SJSA1 (cell line): ENCODE results near the gene EXOC4. TPM values are rescaled to one million over a fixed set of nuclear protein-coding genes. Genes with fewer than 3 reads are reported as not detected.

Experiments used
- DNase-seq, 2 experiments: peaks; one replicate each; pipeline ENCODE4 v3.0.0-alpha.2; 2015 to 2020; ENCODE audit warnings: low spot score in 2 of 2, low read depth in 1 of 2
- H3K27ac ChIP-seq: fragments of 250-450 bp; sonication (Bioruptor Pico); 2 replicates; pipeline ENCODE4 v1.5.1; 2020; ENCODE audit warnings: mild to moderate bottlenecking, moderate library complexity
- H3K27me3 ChIP-seq: fragments of 250-450 bp; sonication (Bioruptor Pico); replicated peaks from 2 replicates; pipeline ENCODE4 v1.5.1; 2020; ENCODE audit warnings: mild to moderate bottlenecking, moderate library complexity
- H3K36me3 ChIP-seq: fragments of 250-450 bp; sonication (Bioruptor Pico); 2 replicates; pipeline ENCODE4 v1.5.1; 2020; ENCODE audit warnings: mild to moderate bottlenecking
- H3K4me1 ChIP-seq: fragments of 250-450 bp; sonication (Bioruptor Pico); replicated peaks from 2 replicates; pipeline ENCODE4 v1.6.1; 2021; ENCODE audit warnings: mild to moderate bottlenecking
- H3K4me3 ChIP-seq: fragments of 250-450 bp; sonication (Bioruptor Pico); 2 replicates; pipeline ENCODE4 v1.5.1; 2020; ENCODE audit warnings: mild to moderate bottlenecking
- H3K9me3 ChIP-seq: fragments of 250-450 bp; sonication (Bioruptor Pico); replicated peaks from 2 replicates; pipeline ENCODE4 v1.5.1; 2020; ENCODE audit warnings: mild to moderate bottlenecking
- total RNA-seq: library from RNA; depleted of rRNA; stranded (reverse); fragments of >200 nt; shearing (Covaris generic); gene quantifications from 2 replicates; pipeline ENCODE4 v1.2.3, GENCODE V29; 2014

The EXOC4 gene
- total RNA-seq, 1 experiment from 2014 or later, result 38.5 TPM

DNA sequence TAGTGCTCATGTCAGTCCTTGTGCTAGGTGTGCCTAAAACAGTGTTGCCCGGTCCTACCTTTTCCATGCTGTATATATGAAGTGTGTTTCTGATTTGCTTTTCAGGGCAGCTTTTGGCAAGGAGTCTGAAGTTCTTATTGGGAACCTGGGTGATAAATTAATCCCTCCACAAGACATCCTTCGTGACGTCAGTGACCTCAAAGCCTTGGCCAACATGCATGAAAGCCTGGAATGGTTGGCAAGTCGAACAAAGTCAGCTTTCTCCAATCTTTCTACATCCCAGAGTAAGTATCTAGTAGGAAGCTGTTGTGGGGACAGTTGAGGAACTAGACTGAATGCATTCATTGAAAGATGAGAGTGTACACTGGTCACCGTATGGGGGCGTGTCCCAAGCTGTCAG, 684.9 kb downstream of the EXOC4 start:
- H3K27ac ChIP-seq, result no peak overlapping the region
- H3K27me3 ChIP-seq, result no peaks in the 10 kb centered on the region
- H3K9me3 ChIP-seq, result no peaks in the 10 kb centered on the region
- H3K4me3 ChIP-seq, result no peak overlapping the region
- no peak for DNase-seq
- peaks cover 6% of the 10 kb centered on the region for H3K4me1 ChIP-seq
- no peaks in the 10 kb centered on the region for H3K36me3 ChIP-seq

DNA sequence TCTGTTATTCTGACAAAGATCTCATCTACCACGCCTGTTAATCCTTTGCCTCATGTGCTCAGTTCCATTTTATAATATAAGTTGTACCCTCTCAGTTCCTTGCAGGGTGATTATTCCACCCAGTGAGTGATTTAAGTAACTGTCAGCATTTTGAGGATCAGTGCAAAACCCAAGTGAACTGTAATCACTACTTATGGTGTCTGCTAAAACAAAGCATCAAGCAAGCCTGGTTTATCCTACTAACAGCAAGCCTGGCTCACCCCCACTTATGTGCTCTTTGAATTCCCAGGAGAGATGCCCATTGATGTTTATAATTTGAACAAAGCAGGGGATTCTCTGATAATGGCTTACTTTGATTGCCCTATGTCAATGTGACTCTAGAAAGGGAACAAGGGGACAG, 687.5 kb downstream of the EXOC4 start:
- no peak for DNase-seq
- H3K4me3 ChIP-seq, result no peak overlapping the region
- H3K27ac ChIP-seq, result no peak overlapping the region

DNA sequence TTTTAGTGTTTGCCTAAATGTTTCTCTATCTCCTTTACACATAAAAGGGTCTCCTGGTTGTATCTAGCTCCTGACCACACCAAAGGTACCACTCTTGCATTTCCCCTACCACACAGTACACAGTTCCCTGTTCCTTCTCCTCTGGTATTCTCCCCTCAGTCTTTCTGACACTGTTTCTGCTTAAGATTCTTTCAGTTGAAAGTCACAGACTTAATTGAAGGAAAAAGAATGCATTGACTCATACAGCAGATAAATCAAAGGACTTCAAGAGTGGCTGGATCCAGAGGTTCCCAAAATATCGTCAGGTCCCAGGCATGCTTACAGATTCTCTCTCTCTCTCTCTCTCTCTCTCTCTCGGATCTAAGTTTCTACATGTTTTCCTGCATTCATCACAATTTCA, 688.6 kb downstream of the EXOC4 start:
- no peak for DNase-seq
- no peaks in the 10 kb centered on the region for H3K27me3 ChIP-seq
- H3K4me3 ChIP-seq, result no peak overlapping the region
- no peaks in the 10 kb centered on the region; the same call in 1 of the 2 replicates for H3K4me1 ChIP-seq
- no peak overlapping the region for H3K27ac ChIP-seq
- H3K9me3 ChIP-seq, result no peaks in the 10 kb centered on the region
- no peaks in the 10 kb centered on the region for H3K36me3 ChIP-seq

More for the DNA sequence above, 687.5 kb downstream of the EXOC4 start:
- H3K36me3 ChIP-seq, result no peaks in the 10 kb centered on the region
- H3K27me3 ChIP-seq, result no peaks in the 10 kb centered on the region
- no peaks in the 10 kb centered on the region for H3K9me3 ChIP-seq
- H3K4me1 ChIP-seq, result peaks cover 6% of the 10 kb centered on the region

DNA sequence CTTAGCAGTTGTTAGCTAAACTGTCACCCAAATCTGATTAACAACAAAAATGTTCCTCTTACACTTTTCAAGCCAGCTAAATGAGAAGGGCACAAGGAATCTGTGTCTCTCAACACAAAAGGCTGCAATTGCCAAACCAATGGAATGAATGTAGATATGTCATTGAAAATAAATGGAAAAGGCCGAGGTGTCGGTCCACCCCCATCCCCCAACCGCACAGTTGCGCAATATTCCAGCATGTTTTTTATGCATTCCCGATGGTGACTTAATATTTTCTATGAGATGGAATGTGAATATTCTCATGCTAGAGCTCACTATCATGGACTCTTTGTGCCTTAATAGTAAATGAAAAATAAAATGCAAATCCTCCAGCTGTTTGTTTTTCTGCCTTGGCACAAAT, 692.6 kb downstream of the EXOC4 start:
- H3K27me3 ChIP-seq, result no peaks in the 10 kb centered on the region
- no peaks in the 10 kb centered on the region for H3K4me1 ChIP-seq
- no peaks in the 10 kb centered on the region for H3K9me3 ChIP-seq
- no peaks in the 10 kb centered on the region for H3K36me3 ChIP-seq
- H3K4me3 ChIP-seq, result no peak overlapping the region
- no peak for DNase-seq
- no peak overlapping the region for H3K27ac ChIP-seq

DNA sequence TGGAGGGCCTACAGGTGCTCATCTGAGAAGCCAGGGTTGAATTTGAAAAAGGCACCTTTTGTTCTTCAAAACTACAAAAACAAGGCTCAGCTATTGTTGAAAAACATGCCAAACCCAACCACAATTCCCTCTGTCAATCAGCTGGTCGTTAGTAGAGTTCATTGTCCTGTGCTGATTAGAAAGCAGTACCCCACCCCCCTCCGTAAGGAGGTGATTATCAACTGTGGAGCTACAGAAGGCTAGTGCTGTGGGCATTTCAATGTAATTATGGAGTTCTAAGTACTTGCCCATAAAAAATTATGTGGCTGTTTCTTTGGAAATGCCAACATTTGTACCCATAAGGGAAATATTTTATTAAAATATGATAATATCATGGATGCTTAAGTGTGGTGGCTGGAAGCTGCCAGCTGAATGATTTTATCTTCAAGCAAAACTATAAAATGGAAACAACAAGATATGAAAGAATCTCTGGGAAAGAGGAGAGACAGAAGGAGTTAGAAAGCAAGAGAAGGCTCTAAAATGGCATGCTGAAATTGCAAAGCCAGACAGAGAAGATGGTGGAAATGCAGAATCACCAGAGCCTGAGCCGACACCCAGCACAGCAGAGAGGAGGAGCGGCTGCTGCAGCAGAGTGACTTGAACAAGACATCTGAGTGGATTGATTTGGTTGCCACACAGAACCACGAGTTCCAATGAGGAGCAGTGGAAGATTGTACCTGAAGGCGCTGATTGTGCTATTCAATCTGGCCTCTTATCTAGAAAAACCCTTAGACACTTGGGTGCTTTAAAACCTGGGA, 694.8 kb downstream of the EXOC4 start:
- Histone ChIP-seq H3K36me3 (no peaks in the 10 kb centered on the region), H3K4me1 (no peaks in the 10 kb centered on the region), H3K27ac (no peak overlapping the region)

DNA sequence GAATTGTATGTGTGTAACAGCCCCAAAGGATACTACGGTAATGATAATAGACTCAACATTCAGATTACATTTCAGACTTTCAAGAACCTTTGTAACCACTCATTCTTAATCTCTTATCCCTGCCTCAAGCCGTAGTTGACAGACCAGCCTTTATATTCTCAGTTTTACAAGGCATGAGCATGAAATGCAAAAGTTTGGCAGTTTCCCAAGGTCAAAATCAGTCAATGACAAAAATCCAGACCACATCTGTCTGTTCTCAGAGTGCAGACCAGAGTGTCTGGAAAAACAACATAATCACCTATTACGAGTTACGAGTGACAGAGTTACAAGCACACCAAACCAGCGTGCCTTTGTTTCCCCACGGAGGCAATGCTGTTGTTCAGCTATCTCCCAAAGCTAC, 695.7 kb downstream of the EXOC4 start:
- Histone ChIP-seq H3K27ac (no peak overlapping the region), H3K9me3 (no peaks in the 10 kb centered on the region), H3K36me3 (no peaks in the 10 kb centered on the region), H3K4me3 (no peak overlapping the region), H3K27me3 (no peaks in the 10 kb centered on the region), H3K4me1 (no peaks in the 10 kb centered on the region)
- DNase-seq, result no peak

More for the DNA sequence above, 694.8 kb downstream of the EXOC4 start:
- Histone ChIP-seq H3K27me3 (no peaks in the 10 kb centered on the region), H3K9me3 (no peaks in the 10 kb centered on the region), H3K4me3 (no peak overlapping the region)
- DNase-seq, result no peak

DNA sequence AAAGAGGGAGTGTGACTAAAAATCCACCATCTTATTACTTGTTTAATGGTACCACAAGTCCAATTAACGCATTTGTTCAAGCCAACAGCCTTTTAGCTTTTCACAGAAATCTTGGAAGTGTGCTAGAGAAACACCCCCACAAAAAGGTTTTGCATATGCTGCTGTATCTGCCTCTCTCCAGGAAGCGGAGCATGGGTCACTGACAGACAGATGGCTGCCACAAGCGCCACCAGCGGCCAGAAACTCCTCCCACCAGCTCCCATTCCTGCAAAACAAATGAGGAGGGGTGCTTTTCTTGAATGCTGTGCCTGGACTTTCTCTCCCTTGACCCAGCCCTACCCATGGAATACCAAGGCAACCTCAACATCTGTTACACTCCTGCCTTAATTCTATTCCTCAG, 698.0 kb downstream of the EXOC4 start:
- Histone ChIP-seq H3K4me1 (no peaks in the 10 kb centered on the region), H3K27me3 (no peaks in the 10 kb centered on the region), H3K36me3 (no peaks in the 10 kb centered on the region), H3K9me3 (no peaks in the 10 kb centered on the region), H3K27ac (no peak overlapping the region), H3K4me3 (no peak overlapping the region)
- no peak for DNase-seq

DNA sequence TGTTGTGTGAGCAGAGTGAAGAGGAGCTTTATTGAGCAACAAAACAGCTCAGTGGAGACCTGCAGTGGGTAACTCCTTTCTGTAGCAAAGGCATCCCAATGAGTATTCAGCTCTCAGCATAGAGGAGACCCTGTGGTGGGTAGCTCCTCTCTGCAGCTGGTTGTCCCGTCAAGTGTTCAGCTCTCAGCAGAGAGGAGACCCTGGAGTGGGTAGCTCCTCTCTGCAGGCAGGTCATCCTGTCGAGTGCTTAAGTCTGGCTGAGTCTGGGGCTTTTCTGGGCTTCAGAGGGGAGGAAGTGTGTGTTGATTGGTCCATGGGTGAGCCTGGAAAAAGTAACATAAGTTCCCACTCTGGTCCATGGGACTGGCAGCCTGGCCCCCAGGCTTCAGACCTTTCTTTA, 702.3 kb downstream of the EXOC4 start:
- Histone ChIP-seq H3K9me3 (no peaks in the 10 kb centered on the region), H3K27me3 (no peaks in the 10 kb centered on the region), H3K4me1 (no peaks in the 10 kb centered on the region), H3K4me3 (no peak overlapping the region), H3K36me3 (no peaks in the 10 kb centered on the region), H3K27ac (no peak overlapping the region)
- no peak for DNase-seq

DNA sequence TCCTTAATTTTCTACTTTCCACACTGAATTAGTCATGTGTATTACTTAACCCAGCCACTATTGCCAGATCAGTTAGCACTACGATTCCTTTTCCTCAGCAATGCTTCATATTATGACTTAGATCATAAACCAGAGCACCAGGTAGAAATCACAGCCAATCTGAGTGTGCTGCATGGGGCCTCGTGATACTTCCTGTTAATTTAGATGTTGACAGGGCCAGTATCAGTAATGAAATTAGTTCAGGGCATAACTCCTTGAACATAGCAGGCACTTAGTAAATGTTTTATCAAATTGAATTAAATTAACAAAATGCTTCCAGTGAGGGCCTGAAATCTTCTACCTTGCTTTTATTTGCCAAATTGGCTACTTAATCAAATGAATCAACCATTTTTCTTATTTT, 705.0 kb downstream of the EXOC4 start:
- no peak overlapping the region for H3K27ac ChIP-seq
- no peaks in the 10 kb centered on the region for H3K27me3 ChIP-seq
- H3K4me1 ChIP-seq, result no peaks in the 10 kb centered on the region
- DNase-seq, result no peak
- H3K9me3 ChIP-seq, result no peaks in the 10 kb centered on the region
- no peaks in the 10 kb centered on the region for H3K36me3 ChIP-seq
- no peak overlapping the region for H3K4me3 ChIP-seq

DNA sequence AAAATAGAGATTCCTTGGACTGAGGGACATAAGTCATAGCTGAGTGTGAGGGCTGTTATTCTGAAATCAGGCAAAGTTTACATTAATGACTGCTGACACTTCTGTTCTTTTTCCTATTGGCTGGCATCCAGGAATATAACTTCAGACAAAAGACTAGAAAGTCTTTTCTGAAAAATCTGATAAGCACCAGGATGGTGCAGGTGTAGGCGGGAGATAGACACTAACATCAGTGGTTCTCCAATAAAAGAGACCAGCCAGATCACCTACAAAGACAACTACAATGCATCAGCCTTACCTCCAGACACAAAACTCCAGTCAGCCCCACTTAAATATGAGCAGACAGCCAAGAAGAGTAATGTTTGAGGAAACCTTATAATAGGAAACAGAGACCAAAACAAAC, 705.9 kb downstream of the EXOC4 start:
- no peak for DNase-seq
- Histone ChIP-seq H3K27me3 (no peaks in the 10 kb centered on the region), H3K4me1 (no peaks in the 10 kb centered on the region), H3K36me3 (no peaks in the 10 kb centered on the region), H3K4me3 (no peak overlapping the region), H3K27ac (no peak overlapping the region), H3K9me3 (no peaks in the 10 kb centered on the region)

DNA sequence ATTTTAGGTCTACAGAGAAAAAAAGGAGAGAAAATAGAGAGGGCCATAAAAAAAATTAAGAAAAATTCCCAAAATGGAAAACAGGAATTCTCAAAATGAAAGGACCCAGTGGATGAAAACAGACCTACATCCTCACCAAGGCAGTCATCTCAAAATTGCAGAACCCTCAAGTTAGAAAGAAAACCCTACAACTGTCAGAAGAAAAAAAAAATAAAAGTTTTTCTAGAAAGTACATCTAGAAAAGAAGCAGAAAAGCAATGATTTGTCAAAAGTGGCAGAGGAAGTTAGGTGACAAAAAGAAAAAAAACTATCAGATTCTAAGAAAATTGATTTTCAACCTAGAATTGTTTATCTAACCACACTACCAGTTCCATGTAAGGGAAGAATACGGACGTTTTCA, 706.6 kb downstream of the EXOC4 start:
- no peaks in the 10 kb centered on the region for H3K4me1 ChIP-seq
- no peak overlapping the region for H3K27ac ChIP-seq
- no peaks in the 10 kb centered on the region for H3K9me3 ChIP-seq
- H3K27me3 ChIP-seq, result no peaks in the 10 kb centered on the region
- no peak overlapping the region for H3K4me3 ChIP-seq
- no peaks in the 10 kb centered on the region for H3K36me3 ChIP-seq
- no peak for DNase-seq

DNA sequence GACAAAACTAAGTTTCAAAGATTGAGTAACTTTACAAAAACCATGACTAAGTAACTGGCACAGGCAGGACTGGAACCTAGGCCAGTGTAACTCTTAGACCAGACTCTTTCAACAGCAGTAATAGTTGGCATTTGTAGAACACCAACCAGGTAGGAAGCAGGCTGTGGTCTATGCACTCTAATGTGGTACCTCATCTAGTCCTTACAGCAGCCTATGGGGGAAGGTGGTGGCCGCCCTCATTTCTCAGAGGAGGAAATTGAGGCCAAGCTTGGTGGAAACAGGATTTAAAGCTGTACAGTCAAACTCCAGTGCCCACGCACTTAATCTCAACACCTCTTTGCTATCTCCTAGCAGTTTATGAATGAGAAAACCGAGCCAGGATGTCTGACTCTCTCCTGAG, 708.8 kb downstream of the EXOC4 start:
- Histone ChIP-seq H3K36me3 (no peaks in the 10 kb centered on the region), H3K4me3 (no peak overlapping the region), H3K27ac (no peak overlapping the region), H3K27me3 (no peaks in the 10 kb centered on the region), H3K4me1 (no peaks in the 10 kb centered on the region), H3K9me3 (no peaks in the 10 kb centered on the region)
- no peak for DNase-seq

DNA sequence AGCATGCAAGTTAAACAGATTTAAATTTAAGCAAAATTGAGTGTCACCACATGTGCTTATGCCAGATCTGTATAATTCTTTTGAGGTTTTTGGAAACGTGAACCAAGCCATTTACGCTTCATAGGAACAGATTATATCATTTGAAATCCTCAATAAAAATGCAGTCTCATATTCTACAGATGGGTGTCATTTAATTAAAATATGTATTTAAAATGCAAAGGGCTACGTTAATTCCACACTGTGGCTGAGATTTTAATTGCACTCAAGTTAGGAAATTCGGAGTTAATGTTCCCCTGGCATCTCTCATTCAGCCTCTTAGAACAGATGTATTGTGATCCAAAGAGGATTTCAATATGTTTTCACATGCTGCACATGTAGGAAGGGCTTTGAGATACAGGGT, 709.8 kb downstream of the EXOC4 start:
- Histone ChIP-seq H3K27me3 (no peaks in the 10 kb centered on the region), H3K36me3 (no peaks in the 10 kb centered on the region), H3K9me3 (no peaks in the 10 kb centered on the region), H3K4me3 (no peak overlapping the region), H3K4me1 (no peaks in the 10 kb centered on the region), H3K27ac (no peak overlapping the region)
- DNase-seq, result no peak

DNA sequence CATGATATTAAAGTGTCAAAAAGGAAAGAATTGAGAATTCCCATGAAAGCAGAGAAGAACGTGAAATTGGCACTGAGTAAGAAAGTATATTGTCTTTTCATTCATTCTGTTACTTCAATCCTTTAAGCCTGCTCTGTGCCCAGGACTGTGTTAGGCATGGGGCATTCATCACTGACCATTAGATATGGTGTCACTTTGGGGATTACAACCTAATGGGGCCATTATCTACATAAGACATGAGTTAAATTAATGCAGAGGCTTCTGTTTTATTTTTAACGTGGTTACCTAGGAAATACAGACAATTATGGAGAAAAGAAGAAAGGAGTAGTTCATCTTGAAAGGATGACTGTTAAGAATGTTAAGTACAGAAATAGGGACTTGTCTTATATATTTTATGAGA, 710.8 kb downstream of the EXOC4 start:
- Histone ChIP-seq H3K27me3 (no peaks in the 10 kb centered on the region), H3K36me3 (no peaks in the 10 kb centered on the region), H3K9me3 (no peaks in the 10 kb centered on the region), H3K4me3 (no peak overlapping the region), H3K27ac (no peak overlapping the region), H3K4me1 (no peaks in the 10 kb centered on the region)
- DNase-seq, result no peak

DNA sequence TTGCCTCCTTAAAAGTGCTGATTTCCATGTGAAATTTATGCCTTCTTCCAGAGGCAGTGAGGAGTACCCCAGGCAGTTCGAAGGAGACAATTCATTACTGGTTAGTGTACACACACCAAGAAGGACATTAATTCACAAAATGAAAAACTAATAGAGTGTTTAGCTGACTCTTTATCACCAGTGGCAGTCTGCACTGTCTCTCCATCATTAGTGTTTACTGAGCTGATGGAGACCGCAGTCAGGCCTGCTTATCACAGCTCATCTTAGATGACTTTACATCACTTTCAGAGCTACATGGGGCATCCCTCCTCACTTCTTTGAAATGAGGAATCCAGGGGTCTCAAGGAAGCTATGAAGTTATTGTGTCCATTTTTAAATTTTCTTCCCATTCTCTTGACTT, 718.7 kb downstream of the EXOC4 start:
- Histone ChIP-seq H3K4me3 (no peak overlapping the region), H3K9me3 (no peaks in the 10 kb centered on the region), H3K4me1 (no peaks in the 10 kb centered on the region), H3K36me3 (no peaks in the 10 kb centered on the region), H3K27ac (no peak overlapping the region), H3K27me3 (no peaks in the 10 kb centered on the region)
- no peak for DNase-seq
